PFSK-1 (cell line): ENCODE measurements around the gene LDLRAP1.

Experiments
- POLR2AphosphoS5 ChIP-seq: IDR thresholded peaks from 2 replicates; pipeline ENCODE4 v1.6.1; 2012; ENCODE audit warnings: low read depth, mild to moderate bottlenecking, control low read depth, low read length, moderate library complexity
- SIN3A ChIP-seq: IDR thresholded peaks from 2 replicates; pipeline ENCODE4 v1.6.1; 2012; ENCODE audit warnings: mild to moderate bottlenecking, low read length, moderate library complexity, borderline replicate concordance; ENCODE audit not compliant: insufficient read depth
- TAF1 ChIP-seq: IDR thresholded peaks from 2 replicates; pipeline ENCODE4 v1.6.1; 2012; ENCODE audit warnings: low read length, control low read depth, borderline replicate concordance; ENCODE audit not compliant: insufficient read depth
- TF ChIP-seq, protein P1 (sequence below), 2 experiments: IDR thresholded peaks; 2 replicates each; pipeline versions ENCODE4 v1.6.1 to v1.8.0; 2011 to 2012; ENCODE audit warnings: low read depth in 2 of 2, low read length in 2 of 2, control low read depth in 1 of 2, inconsistent platforms in 1 of 2, mild to moderate bottlenecking in 1 of 2, moderate library complexity in 1 of 2; ENCODE audit not compliant: insufficient read depth in 1 of 2

GRCh38 chr1:25500694-25501093 is 42.7 kb upstream of the LDLRAP1 start:
- TF ChIP-seq TAF1 (no peak), POLR2AphosphoS5 (no peak), SIN3A (no peak)
- TF ChIP-seq, protein P1, sequence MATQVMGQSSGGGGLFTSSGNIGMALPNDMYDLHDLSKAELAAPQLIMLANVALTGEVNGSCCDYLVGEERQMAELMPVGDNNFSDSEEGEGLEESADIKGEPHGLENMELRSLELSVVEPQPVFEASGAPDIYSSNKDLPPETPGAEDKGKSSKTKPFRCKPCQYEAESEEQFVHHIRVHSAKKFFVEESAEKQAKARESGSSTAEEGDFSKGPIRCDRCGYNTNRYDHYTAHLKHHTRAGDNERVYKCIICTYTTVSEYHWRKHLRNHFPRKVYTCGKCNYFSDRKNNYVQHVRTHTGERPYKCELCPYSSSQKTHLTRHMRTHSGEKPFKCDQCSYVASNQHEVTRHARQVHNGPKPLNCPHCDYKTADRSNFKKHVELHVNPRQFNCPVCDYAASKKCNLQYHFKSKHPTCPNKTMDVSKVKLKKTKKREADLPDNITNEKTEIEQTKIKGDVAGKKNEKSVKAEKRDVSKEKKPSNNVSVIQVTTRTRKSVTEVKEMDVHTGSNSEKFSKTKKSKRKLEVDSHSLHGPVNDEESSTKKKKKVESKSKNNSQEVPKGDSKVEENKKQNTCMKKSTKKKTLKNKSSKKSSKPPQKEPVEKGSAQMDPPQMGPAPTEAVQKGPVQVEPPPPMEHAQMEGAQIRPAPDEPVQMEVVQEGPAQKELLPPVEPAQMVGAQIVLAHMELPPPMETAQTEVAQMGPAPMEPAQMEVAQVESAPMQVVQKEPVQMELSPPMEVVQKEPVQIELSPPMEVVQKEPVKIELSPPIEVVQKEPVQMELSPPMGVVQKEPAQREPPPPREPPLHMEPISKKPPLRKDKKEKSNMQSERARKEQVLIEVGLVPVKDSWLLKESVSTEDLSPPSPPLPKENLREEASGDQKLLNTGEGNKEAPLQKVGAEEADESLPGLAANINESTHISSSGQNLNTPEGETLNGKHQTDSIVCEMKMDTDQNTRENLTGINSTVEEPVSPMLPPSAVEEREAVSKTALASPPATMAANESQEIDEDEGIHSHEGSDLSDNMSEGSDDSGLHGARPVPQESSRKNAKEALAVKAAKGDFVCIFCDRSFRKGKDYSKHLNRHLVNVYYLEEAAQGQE (IDR thresholded peaks at IDR 0.05; ENCODE audit: insufficient read depth in 1 of 2, low read depth in 2 of 2, low read length in 2 of 2) = no peak
